ENCODE measurements around the gene CHIC2. TPM values are rescaled to one million over a fixed set of nuclear protein-coding genes. Genes with fewer than 3 reads are reported as not detected.

CHIC2 gene
- total RNA-seq, 2 experiments from 2014 or later: 26.1 to 28.4 TPM

GRCh38 chr4:53963781-53964180 is 100.6 kb downstream of the CHIC2 start:
- POLR2A ChIA-PET: no interaction called here
- CTCF ChIA-PET: no interaction called here

- CTCF ChIA-PET: no interaction called here
These were observed 101.1 kb downstream of the CHIC2 start for GRCh38 chr4:53963336-53963735.

GRCh38 chr4:53962516-53963225 is 101.7 kb downstream of the CHIC2 start:
- ChIA-PET CTCF (interaction anchor here (0.7 kb wide), 1 partner anchor 271 kb away, joined by 3 read pairs; no protein-coding TSS in a partner anchor), POLR2A (no interaction called here)

More at GRCh38 chr4:53963336-53963735, 101.1 kb downstream of the CHIC2 start:
- POLR2A ChIA-PET: no interaction called here

GRCh38 chr4:53961351-53961750 is 103.1 kb downstream of the CHIC2 start:
- ChIA-PET CTCF (no interaction called here), POLR2A (no interaction called here)

GRCh38 chr4:53960843-53961242 is 103.6 kb downstream of the CHIC2 start:
- POLR2A ChIA-PET: no interaction called here
- CTCF ChIA-PET: no interaction called here

Other genes starting within 250 kb of the CHIC2 start
- not detected for gene GSX2, start 35.6 kb upstream of the CHIC2 start, total RNA-seq
- not detected for gene PDGFRA, start 164.7 kb upstream of the CHIC2 start, total RNA-seq